Large intestine (tissue), 3 donors: ENCODE measurements around the gene ALDOB. TPM values are rescaled to one million over a fixed set of nuclear protein-coding genes. Genes with fewer than 3 reads are reported as not detected.

Experiments used
- DNase-seq, 2 donors: peaks; one replicate each; pipeline versions ENCODE4 v3.0.0 to v3.0.0-alpha.2; 2013
- H3K27ac ChIP-seq: one replicate; pipeline ENCODE4 v1.5.1; 2013; ENCODE audit warnings: low read length
- H3K27me3 ChIP-seq: 2 replicates; pipeline ENCODE4 v1.6.1; 2013; ENCODE audit warnings: low read length; ENCODE audit not compliant: control insufficient read depth, insufficient read depth
- H3K36me3 ChIP-seq: 2 replicates; pipeline ENCODE4 v1.6.1; 2013; ENCODE audit warnings: low read length; ENCODE audit not compliant: control insufficient read depth, insufficient read depth
- H3K4me1 ChIP-seq: one replicate; pipeline ENCODE4 v1.6.1; 2013; ENCODE audit warnings: low read length; ENCODE audit not compliant: control insufficient read depth, insufficient read depth
- H3K4me3 ChIP-seq: one replicate; pipeline ENCODE4 v1.5.1; 2013; ENCODE audit warnings: low read length
- H3K9me3 ChIP-seq: one replicate; pipeline ENCODE4 v1.6.1; 2013; ENCODE audit warnings: mild to moderate bottlenecking, low read depth, low read length, moderate library complexity; ENCODE audit not compliant: control insufficient read depth
- WGBS: methylation state at CpG from one replicate; pipeline ENCODE4 v1.1.5; 2013; ENCODE audit warnings: low lambda C conversion rate; ENCODE audit not compliant: insufficient coverage; 5-methylcytosine and 5-hydroxymethylcytosine counted together
- polyA plus RNA-seq: library from polyadenylated mRNA; unstranded; fragments of 120-200 nt; gene quantifications from one replicate; pipeline ENCODE4 v1.2.1, GENCODE V29; 2013

Gene ALDOB
- polyA plus RNA-seq, 1 donor, result 1,562 TPM

- no CpG with 5 or more reads among the region's 13 CpGs for WGBS
- no peak for DNase-seq
- Histone ChIP-seq H3K27me3 (no peaks in the 10 kb centered on the region), H3K9me3 (no peaks in the 10 kb centered on the region), H3K36me3 (peaks cover 44% of the 10 kb centered on the region), H3K4me3 (no peak overlapping the region), H3K4me1 (peaks cover 31% of the 10 kb centered on the region), H3K27ac (no peak overlapping the region)
Measured at GRCh38 chr9:101476576-101477208, 41.1 kb upstream of the ALDOB start.

- Histone ChIP-seq H3K4me1 (no peaks in the 10 kb centered on the region), H3K27ac (no peak overlapping the region), H3K9me3 (no peaks in the 10 kb centered on the region), H3K27me3 (no peaks in the 10 kb centered on the region), H3K4me3 (no peak overlapping the region), H3K36me3 (peaks cover 45% of the 10 kb centered on the region)
- DNase-seq, result no peak
- WGBS, result no CpG with 5 or more reads among the region's 1 CpG
Measured at GRCh38 chr9:101472891-101473290, 37.3 kb upstream of the ALDOB start.

GRCh38 chr9:101470929-101471328, 35.4 kb upstream of the ALDOB start:
- H3K4me1 ChIP-seq, result no peaks in the 10 kb centered on the region
- no peak overlapping the region for H3K4me3 ChIP-seq
- DNase-seq, result no peak
- H3K36me3 ChIP-seq, result peaks cover 34% of the 10 kb centered on the region
- 93% methylated on average over 3 of the region's 3 CpGs for WGBS
- H3K27me3 ChIP-seq, result no peaks in the 10 kb centered on the region
- no peaks in the 10 kb centered on the region for H3K9me3 ChIP-seq
- no peak overlapping the region for H3K27ac ChIP-seq

- Histone ChIP-seq H3K27ac (no peak overlapping the region), H3K4me1 (peaks cover 3% of the 10 kb centered on the region), H3K36me3 (peaks cover 26% of the 10 kb centered on the region)
Measured at GRCh38 chr9:101470021-101470420, 34.4 kb upstream of the ALDOB start.

GRCh38 chr9:101469026-101469425, 33.5 kb upstream of the ALDOB start:
- no CpG with 5 or more reads among the region's 2 CpGs for WGBS
- DNase-seq, result no peak

More at GRCh38 chr9:101470021-101470420, 34.4 kb upstream of the ALDOB start:
- DNase-seq, result no peak
- Histone ChIP-seq H3K27me3 (no peaks in the 10 kb centered on the region), H3K9me3 (no peaks in the 10 kb centered on the region), H3K4me3 (no peak overlapping the region)
- WGBS, result 100% methylated on average over 1 of the region's 3 CpGs

GRCh38 chr9:101468116-101468515, 32.5 kb upstream of the ALDOB start:
- DNase-seq, result no peak
- H3K27ac ChIP-seq, result no peak overlapping the region
- H3K4me1 ChIP-seq, result peaks cover 3% of the 10 kb centered on the region
- peaks cover 10% of the 10 kb centered on the region for H3K36me3 ChIP-seq
- WGBS, result no CpG with 5 or more reads among the region's 1 CpG
- no peak overlapping the region for H3K4me3 ChIP-seq
- no peaks in the 10 kb centered on the region for H3K27me3 ChIP-seq
- no peaks in the 10 kb centered on the region for H3K9me3 ChIP-seq

More at GRCh38 chr9:101469026-101469425, 33.5 kb upstream of the ALDOB start:
- Histone ChIP-seq H3K36me3 (peaks cover 18% of the 10 kb centered on the region), H3K27me3 (no peaks in the 10 kb centered on the region), H3K4me1 (peaks cover 3% of the 10 kb centered on the region), H3K27ac (no peak overlapping the region), H3K4me3 (no peak overlapping the region), H3K9me3 (no peaks in the 10 kb centered on the region)

- 82% methylated on average over 3 of the region's 3 CpGs for WGBS
Measured at GRCh38 chr9:101467690-101468089, 32.1 kb upstream of the ALDOB start.

GRCh38 chr9:101466863-101467262, 31.3 kb upstream of the ALDOB start:
- H3K4me3 ChIP-seq, result no peak overlapping the region
- no CpG with 5 or more reads among the region's 2 CpGs for WGBS
- DNase-seq, result no peak

More at GRCh38 chr9:101467690-101468089, 32.1 kb upstream of the ALDOB start:
- no peak overlapping the region for H3K27ac ChIP-seq
- H3K36me3 ChIP-seq, result peaks cover 6% of the 10 kb centered on the region
- DNase-seq, result no peak
- peaks cover 3% of the 10 kb centered on the region for H3K4me1 ChIP-seq
- no peaks in the 10 kb centered on the region for H3K27me3 ChIP-seq
- H3K9me3 ChIP-seq, result no peaks in the 10 kb centered on the region
- H3K4me3 ChIP-seq, result no peak overlapping the region

GRCh38 chr9:101465326-101465915, 29.8 kb upstream of the ALDOB start:
- peak; percentile 77 to 86 for DNase-seq
- Histone ChIP-seq H3K9me3 (no peaks in the 10 kb centered on the region), H3K36me3 (no peaks in the 10 kb centered on the region), H3K4me3 (no peak overlapping the region), H3K27ac (no peak overlapping the region), H3K4me1 (peaks cover 10% of the 10 kb centered on the region), H3K27me3 (no peaks in the 10 kb centered on the region)
- WGBS, result 100% methylated on average over 1 of the region's 6 CpGs

More at GRCh38 chr9:101466863-101467262, 31.3 kb upstream of the ALDOB start:
- Histone ChIP-seq H3K36me3 (peaks cover 3% of the 10 kb centered on the region), H3K9me3 (no peaks in the 10 kb centered on the region), H3K27ac (no peak overlapping the region), H3K27me3 (no peaks in the 10 kb centered on the region), H3K4me1 (peaks cover 3% of the 10 kb centered on the region)

GRCh38 chr9:101463397-101463796, 27.8 kb upstream of the ALDOB start:
- DNase-seq, result no peak
- H3K4me3 ChIP-seq, result no peak overlapping the region
- peaks cover 14% of the 10 kb centered on the region for H3K4me1 ChIP-seq
- H3K27ac ChIP-seq, result no peak overlapping the region
- no peaks in the 10 kb centered on the region for H3K27me3 ChIP-seq
- H3K9me3 ChIP-seq, result peaks cover 2% of the 10 kb centered on the region
- no peaks in the 10 kb centered on the region for H3K36me3 ChIP-seq
- 89% methylated on average over 1 of the region's 2 CpGs for WGBS

- no peak for DNase-seq
- H3K4me1 ChIP-seq, result peaks cover 14% of the 10 kb centered on the region
- peaks cover 2% of the 10 kb centered on the region for H3K9me3 ChIP-seq
- no peak overlapping the region for H3K27ac ChIP-seq
- H3K27me3 ChIP-seq, result no peaks in the 10 kb centered on the region
- WGBS, result 88% methylated on average over 1 of the region's 5 CpGs
- no peaks in the 10 kb centered on the region for H3K36me3 ChIP-seq
- no peak overlapping the region for H3K4me3 ChIP-seq
Measured at GRCh38 chr9:101462558-101462957, 27.0 kb upstream of the ALDOB start.
